ENCODE measurements around the gene FBXL5. TPM values are rescaled to one million over a fixed set of nuclear protein-coding genes. Genes with fewer than 3 reads are reported as not detected.

Gene FBXL5
- total and polyA plus RNA-seq, 9 of the 15 experiments (the other 6 are each of a cell fraction or from before 2014, with no cell fraction given): 6.0 to 35.2 (median 22.1) TPM

DNA sequence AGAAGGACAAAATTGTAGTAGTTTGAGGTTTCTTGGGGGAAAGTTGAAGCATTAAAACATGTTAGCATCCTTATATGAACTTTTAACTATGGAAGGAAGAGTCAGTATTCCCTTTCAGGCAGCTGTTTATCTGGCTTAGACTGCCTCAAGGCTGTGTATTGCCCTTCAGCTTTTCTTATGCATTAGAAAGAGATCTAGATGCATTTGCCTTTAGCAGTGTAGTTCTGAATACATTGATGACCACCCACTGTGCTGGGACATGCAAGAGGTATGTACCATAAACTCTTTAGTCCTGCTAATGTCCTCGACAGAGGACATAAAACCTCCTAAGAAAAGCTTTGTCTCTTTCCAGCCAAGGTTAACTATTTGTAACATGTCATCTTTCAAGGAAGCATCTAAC, 29.3 kb upstream of the FBXL5 start:
- in situ Hi-C loops (cut with MboI) (no loop called here), intact Hi-C loops (cut with micrococcal nuclease) (loop anchor here (10.0 kb wide), 1 partner anchor 540 kb away; the partner anchor contains the start of gene TAPT1)
- H3K27ac ChIP-seq (ENCODE audit: extremely low read depth, low read depth, low read length): no peak overlapping the region
- DNase-seq (ENCODE audit: extremely low read depth in 1 of 4, low spot score in 3 of 4) (no peak), ATAC-seq (no peak), FAIRE-seq (no peak)
- H2AFZ ChIP-seq (ENCODE audit: low read depth, low read length): no peak overlapping the region
- no peak overlapping the region for H3K9ac ChIP-seq (ENCODE audit: insufficient read depth in 1 of 2, low read depth in 2 of 2, low read length in 2 of 2)
- H3K4me3 ChIP-seq: no peak overlapping the region
- no peaks in the 10 kb centered on the region for H3K9me3 ChIP-seq (replicated peaks; ENCODE audit: control insufficient read depth, insufficient read depth, low read depth, low read length)
- H3K79me2 ChIP-seq (ENCODE audit: control insufficient read depth, insufficient read depth, low read length): peaks cover 54% of the 10 kb centered on the region
- CTCF ChIA-PET (ENCODE audit: low intra/inter-chr PET ratio): no interaction called here
- H3K27me3 ChIP-seq (ENCODE audit: control insufficient read depth in 2 of 2, insufficient read depth in 2 of 2, low read length in 2 of 2): no peaks in the 10 kb centered on the region
- BruUV-seq (replicated peaks): no TSS peak
- H4K20me1 ChIP-seq (replicated peaks; ENCODE audit: control insufficient read depth, insufficient read depth, low read length): no peaks in the 10 kb centered on the region
- H3K36me3 ChIP-seq (ENCODE audit: control insufficient read depth, insufficient read depth, low read length): peaks cover 46% of the 10 kb centered on the region
- POLR2A ChIA-PET: interaction anchor here (0.6 kb wide), 1 partner anchor 24 kb away, joined by 4 read pairs; no protein-coding TSS in a partner anchor
- no peaks in the 10 kb centered on the region for H3K9me1 ChIP-seq (ENCODE audit: control insufficient read depth, insufficient read depth, low read length)
- H3K4me1 ChIP-seq (replicated peaks in 1 of 2; ENCODE audit: control insufficient read depth in 2 of 2, insufficient read depth in 2 of 2, low read length in 2 of 2): peaks cover 0 to 4% of the 10 kb centered on the region in 2 experiments; a peak in 1 of 5 replicates
- H3K4me2 ChIP-seq (ENCODE audit: insufficient read depth, low read length): no peak overlapping the region
- 100% methylated on average over 1 of the region's 1 CpG for WGBS (ENCODE audit: insufficient coverage, low coverage, missing lambda C conversion rate)
- no peak for TF ChIP-seq TRIM28 (IDR thresholded peaks at IDR 0.05)
- TF ChIP-seq, protein P1, sequence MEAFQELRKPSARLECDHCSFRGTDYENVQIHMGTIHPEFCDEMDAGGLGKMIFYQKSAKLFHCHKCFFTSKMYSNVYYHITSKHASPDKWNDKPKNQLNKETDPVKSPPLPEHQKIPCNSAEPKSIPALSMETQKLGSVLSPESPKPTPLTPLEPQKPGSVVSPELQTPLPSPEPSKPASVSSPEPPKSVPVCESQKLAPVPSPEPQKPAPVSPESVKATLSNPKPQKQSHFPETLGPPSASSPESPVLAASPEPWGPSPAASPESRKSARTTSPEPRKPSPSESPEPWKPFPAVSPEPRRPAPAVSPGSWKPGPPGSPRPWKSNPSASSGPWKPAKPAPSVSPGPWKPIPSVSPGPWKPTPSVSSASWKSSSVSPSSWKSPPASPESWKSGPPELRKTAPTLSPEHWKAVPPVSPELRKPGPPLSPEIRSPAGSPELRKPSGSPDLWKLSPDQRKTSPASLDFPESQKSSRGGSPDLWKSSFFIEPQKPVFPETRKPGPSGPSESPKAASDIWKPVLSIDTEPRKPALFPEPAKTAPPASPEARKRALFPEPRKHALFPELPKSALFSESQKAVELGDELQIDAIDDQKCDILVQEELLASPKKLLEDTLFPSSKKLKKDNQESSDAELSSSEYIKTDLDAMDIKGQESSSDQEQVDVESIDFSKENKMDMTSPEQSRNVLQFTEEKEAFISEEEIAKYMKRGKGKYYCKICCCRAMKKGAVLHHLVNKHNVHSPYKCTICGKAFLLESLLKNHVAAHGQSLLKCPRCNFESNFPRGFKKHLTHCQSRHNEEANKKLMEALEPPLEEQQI (IDR thresholded peaks at IDR 0.05): no peak
- TF ChIP-seq NFIX (CRISPR knock-in tag; IDR thresholded peaks at IDR 0.05; ENCODE audit: low read depth): no peak
- no peak for TF ChIP-seq CREM (IDR thresholded peaks at IDR 0.05; ENCODE audit: low read depth)
- no peak for TF ChIP-seq CBFA2T2 (conservative IDR thresholded peaks at IDR 0.05)
- TF ChIP-seq, protein P2, sequence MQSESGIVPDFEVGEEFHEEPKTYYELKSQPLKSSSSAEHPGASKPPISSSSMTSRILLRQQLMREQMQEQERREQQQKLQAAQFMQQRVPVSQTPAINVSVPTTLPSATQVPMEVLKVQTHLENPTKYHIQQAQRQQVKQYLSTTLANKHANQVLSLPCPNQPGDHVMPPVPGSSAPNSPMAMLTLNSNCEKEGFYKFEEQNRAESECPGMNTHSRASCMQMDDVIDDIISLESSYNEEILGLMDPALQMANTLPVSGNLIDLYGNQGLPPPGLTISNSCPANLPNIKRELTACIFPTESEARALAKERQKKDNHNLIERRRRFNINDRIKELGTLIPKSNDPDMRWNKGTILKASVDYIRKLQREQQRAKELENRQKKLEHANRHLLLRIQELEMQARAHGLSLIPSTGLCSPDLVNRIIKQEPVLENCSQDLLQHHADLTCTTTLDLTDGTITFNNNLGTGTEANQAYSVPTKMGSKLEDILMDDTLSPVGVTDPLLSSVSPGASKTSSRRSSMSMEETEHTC (IDR thresholded peaks at IDR 0.05): no peak
- TF ChIP-seq ZC3H4 (CRISPR knock-in tag; IDR thresholded peaks at IDR 0.05; ENCODE audit: borderline replicate concordance): no peak
- TF ChIP-seq BACH1 (tag; IDR thresholded peaks at IDR 0.05): no peak
- TF ChIP-seq, protein P3, sequence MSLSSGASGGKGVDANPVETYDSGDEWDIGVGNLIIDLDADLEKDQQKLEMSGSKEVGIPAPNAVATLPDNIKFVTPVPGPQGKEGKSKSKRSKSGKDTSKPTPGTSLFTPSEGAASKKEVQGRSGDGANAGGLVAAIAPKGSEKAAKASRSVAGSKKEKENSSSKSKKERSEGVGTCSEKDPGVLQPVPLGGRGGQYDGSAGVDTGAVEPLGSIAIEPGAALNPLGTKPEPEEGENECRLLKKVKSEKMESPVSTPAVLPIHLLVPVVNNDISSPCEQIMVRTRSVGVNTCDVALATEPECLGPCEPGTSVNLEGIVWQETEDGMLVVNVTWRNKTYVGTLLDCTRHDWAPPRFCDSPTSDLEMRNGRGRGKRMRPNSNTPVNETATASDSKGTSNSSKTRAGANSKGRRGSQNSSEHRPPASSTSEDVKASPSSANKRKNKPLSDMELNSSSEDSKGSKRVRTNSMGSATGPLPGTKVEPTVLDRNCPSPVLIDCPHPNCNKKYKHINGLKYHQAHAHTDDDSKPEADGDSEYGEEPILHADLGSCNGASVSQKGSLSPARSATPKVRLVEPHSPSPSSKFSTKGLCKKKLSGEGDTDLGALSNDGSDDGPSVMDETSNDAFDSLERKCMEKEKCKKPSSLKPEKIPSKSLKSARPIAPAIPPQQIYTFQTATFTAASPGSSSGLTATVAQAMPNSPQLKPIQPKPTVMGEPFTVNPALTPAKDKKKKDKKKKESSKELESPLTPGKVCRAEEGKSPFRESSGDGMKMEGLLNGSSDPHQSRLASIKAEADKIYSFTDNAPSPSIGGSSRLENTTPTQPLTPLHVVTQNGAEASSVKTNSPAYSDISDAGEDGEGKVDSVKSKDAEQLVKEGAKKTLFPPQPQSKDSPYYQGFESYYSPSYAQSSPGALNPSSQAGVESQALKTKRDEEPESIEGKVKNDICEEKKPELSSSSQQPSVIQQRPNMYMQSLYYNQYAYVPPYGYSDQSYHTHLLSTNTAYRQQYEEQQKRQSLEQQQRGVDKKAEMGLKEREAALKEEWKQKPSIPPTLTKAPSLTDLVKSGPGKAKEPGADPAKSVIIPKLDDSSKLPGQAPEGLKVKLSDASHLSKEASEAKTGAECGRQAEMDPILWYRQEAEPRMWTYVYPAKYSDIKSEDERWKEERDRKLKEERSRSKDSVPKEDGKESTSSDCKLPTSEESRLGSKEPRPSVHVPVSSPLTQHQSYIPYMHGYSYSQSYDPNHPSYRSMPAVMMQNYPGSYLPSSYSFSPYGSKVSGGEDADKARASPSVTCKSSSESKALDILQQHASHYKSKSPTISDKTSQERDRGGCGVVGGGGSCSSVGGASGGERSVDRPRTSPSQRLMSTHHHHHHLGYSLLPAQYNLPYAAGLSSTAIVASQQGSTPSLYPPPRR (CRISPR knock-in tag; IDR thresholded peaks at IDR 0.05; ENCODE audit: borderline replicate concordance): no peak
- TF ChIP-seq HEY1 (CRISPR knock-in tag; IDR thresholded peaks at IDR 0.05; ENCODE audit: borderline replicate concordance): no peak
- no peak for TF ChIP-seq SMAD3 (CRISPR knock-in tag; conservative IDR thresholded peaks at IDR 0.05)
- TF ChIP-seq, protein P4, sequence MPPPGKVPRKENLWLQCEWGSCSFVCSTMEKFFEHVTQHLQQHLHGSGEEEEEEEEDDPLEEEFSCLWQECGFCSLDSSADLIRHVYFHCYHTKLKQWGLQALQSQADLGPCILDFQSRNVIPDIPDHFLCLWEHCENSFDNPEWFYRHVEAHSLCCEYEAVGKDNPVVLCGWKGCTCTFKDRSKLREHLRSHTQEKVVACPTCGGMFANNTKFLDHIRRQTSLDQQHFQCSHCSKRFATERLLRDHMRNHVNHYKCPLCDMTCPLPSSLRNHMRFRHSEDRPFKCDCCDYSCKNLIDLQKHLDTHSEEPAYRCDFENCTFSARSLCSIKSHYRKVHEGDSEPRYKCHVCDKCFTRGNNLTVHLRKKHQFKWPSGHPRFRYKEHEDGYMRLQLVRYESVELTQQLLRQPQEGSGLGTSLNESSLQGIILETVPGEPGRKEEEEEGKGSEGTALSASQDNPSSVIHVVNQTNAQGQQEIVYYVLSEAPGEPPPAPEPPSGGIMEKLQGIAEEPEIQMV (tag; conservative IDR thresholded peaks at IDR 0.05; ENCODE audit: low read depth): no peak
- TF ChIP-seq TCFL5 (CRISPR knock-in tag; conservative IDR thresholded peaks at IDR 0.05): no peak
